Measurements from ENCODE around the gene ETFB.

DNA sequence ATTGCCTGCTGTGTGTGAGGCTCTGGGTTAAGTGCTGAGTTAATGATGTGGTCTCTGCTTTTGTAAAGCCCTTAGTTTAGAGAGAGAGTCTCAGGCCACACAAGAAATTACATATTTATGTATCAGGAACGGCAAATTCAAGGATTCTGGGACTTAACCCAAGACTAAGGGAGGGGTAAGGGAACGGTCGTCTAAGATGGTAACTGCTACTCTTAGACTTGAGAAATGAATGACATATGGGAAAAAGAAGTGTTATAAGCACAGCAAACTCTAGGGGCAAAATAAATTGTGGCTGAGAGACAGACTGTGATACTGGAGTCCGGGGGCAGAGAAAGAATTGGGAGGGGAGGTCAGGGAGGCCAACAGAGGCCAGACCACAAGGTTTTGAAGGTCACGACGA, 34.5 kb downstream of the ETFB start:
- TF ChIP-seq, protein P1, sequence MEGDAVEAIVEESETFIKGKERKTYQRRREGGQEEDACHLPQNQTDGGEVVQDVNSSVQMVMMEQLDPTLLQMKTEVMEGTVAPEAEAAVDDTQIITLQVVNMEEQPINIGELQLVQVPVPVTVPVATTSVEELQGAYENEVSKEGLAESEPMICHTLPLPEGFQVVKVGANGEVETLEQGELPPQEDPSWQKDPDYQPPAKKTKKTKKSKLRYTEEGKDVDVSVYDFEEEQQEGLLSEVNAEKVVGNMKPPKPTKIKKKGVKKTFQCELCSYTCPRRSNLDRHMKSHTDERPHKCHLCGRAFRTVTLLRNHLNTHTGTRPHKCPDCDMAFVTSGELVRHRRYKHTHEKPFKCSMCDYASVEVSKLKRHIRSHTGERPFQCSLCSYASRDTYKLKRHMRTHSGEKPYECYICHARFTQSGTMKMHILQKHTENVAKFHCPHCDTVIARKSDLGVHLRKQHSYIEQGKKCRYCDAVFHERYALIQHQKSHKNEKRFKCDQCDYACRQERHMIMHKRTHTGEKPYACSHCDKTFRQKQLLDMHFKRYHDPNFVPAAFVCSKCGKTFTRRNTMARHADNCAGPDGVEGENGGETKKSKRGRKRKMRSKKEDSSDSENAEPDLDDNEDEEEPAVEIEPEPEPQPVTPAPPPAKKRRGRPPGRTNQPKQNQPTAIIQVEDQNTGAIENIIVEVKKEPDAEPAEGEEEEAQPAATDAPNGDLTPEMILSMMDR (IDR thresholded peaks at IDR 0.05): no peak
- no peak for TF ChIP-seq POLR2A (IDR thresholded peaks at IDR 0.05)
